Activated T-cell treated with anti-CD3 and anti-CD28 coated beads for 24 hours (primary cell): Measurements from ENCODE around the gene THAP8.

Experiments used
- DNase-seq: peaks from one replicate; pipeline ENCODE4 v3.0.0-alpha.2; 2020; ENCODE audit warnings: low read depth

The THAP8 gene

GRCh38 chr19:35993923-35994598 is 60.0 kb downstream of the THAP8 start:
- DNase-seq: no peak

- DNase-seq: no peak
Observed at GRCh38 chr19:35992907-35993765, 60.9 kb downstream of the THAP8 start.

GRCh38 chr19:35991731-35992450 is 62.2 kb downstream of the THAP8 start:
- no peak for DNase-seq

GRCh38 chr19:35990771-35991730 is 63.0 kb downstream of the THAP8 start:
- no peak for DNase-seq

GRCh38 chr19:35990156-35990555 is 63.9 kb downstream of the THAP8 start:
- no peak for DNase-seq

- DNase-seq: no peak
Observed at GRCh38 chr19:35988824-35989223, 65.3 kb downstream of the THAP8 start.

- no peak for DNase-seq
Observed at GRCh38 chr19:35987571-35987896, 66.6 kb downstream of the THAP8 start.

GRCh38 chr19:35986664-35987570 is 67.2 kb downstream of the THAP8 start:
- no peak for DNase-seq

- DNase-seq: no peak
Observed at GRCh38 chr19:35986111-35986510, 68.0 kb downstream of the THAP8 start.
